ENCODE data around the gene SEMA6A.

SEMA6A gene

DNA sequence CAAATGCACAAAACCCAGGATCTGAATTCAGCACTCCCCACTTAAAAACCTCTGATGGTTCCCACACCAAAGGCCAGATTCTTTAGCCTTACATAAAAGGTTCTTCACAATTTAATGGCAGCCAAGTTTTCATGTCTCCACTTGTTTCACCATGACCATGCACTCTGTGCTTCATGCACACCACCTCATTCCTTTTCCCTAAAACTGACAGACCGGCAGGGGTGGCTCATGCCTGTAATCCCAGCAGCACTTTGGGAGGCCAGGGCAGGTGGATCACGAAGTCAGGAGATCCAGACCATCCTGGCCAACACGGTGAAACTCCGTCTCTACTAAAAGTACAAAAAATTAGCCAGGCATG is 150.4 kb downstream of the SEMA6A start:
- Mint-ChIP-seq H3K9me3 (ENCODE audit: low read depth) (no peaks in the 10 kb centered on the region), H3K4me3 (no peak overlapping the region), H3K36me3 (peaks cover 26% of the 10 kb centered on the region)

GRCh38 chr5:116423587-116424257 is 150.9 kb downstream of the SEMA6A start:
- Mint-ChIP-seq H3K27me3 (no peaks in the 10 kb centered on the region), H3K27ac (no peak overlapping the region), H3K4me1 (ENCODE audit: low read depth) (no peaks in the 10 kb centered on the region), H3K36me3 (peaks cover 29% of the 10 kb centered on the region), H3K4me3 (no peak overlapping the region), H3K9me3 (ENCODE audit: low read depth) (no peaks in the 10 kb centered on the region)

More for the DNA sequence above, 150.4 kb downstream of the SEMA6A start:
- Mint-ChIP-seq H3K27ac (no peak overlapping the region), H3K4me1 (ENCODE audit: low read depth) (no peaks in the 10 kb centered on the region), H3K27me3 (no peaks in the 10 kb centered on the region)

DNA sequence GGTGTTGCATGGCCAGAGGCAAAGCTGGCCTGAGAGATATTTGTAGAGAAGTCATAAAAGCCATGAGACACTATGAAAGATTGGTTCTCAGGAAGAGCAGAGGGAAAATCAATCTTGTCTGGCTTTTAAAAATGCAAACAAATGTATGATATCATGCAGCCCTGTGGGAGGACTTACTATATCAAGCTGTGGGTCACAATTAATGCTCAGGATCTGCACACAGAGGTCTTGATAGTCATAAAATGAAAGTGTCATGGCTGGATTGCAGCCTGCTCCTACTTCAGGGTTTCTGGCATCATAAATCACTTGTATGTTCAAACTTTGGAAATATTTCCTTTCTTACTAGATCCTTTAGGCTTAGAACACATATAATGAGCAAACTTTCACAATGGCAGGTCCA is 151.5 kb downstream of the SEMA6A start:
- Mint-ChIP-seq H3K27me3 (no peaks in the 10 kb centered on the region), H3K4me3 (no peak overlapping the region), H3K4me1 (ENCODE audit: low read depth) (no peaks in the 10 kb centered on the region), H3K9me3 (ENCODE audit: low read depth) (no peaks in the 10 kb centered on the region), H3K27ac (no peak overlapping the region), H3K36me3 (peaks cover 29% of the 10 kb centered on the region)

GRCh38 chr5:116421080-116421629 is 153.5 kb downstream of the SEMA6A start:
- Mint-ChIP-seq H3K27me3 (no peaks in the 10 kb centered on the region), H3K9me3 (ENCODE audit: low read depth) (no peaks in the 10 kb centered on the region), H3K27ac (no peak overlapping the region), H3K4me3 (no peak overlapping the region), H3K4me1 (ENCODE audit: low read depth) (no peaks in the 10 kb centered on the region), H3K36me3 (peaks cover 40% of the 10 kb centered on the region)

DNA sequence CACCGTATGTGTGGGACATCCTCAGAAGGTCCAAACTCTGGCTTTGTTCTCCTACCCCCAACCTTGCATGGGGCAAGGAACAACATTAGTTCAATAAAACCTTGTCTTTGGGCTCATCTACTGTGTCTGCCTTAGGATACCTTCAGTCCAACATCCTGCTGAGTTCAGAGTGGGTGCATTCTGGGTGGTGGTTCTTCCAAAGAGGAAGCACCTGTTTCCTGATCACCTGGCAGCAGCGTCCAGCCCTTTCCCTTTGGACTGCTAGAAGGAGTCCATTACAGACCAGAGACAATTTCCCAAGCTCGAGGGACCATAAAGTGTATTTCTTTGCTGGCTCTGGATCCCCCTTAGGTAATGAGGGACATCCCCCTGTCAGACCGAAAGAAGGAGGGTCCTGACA is 154.1 kb downstream of the SEMA6A start:
- H3K27me3 Mint-ChIP-seq = no peaks in the 10 kb centered on the region
- no peak overlapping the region for H3K4me3 Mint-ChIP-seq
- no peaks in the 10 kb centered on the region for H3K4me1 Mint-ChIP-seq (ENCODE audit: low read depth)
- H3K9me3 Mint-ChIP-seq (ENCODE audit: low read depth) = no peaks in the 10 kb centered on the region
- H3K27ac Mint-ChIP-seq = no peak overlapping the region
- peaks cover 38% of the 10 kb centered on the region for H3K36me3 Mint-ChIP-seq

GRCh38 chr5:116419258-116419657 is 155.4 kb downstream of the SEMA6A start:
- Mint-ChIP-seq H3K36me3 (peaks cover 42% of the 10 kb centered on the region), H3K9me3 (ENCODE audit: low read depth) (no peaks in the 10 kb centered on the region), H3K27me3 (no peaks in the 10 kb centered on the region), H3K4me1 (ENCODE audit: low read depth) (no peaks in the 10 kb centered on the region), H3K4me3 (no peak overlapping the region), H3K27ac (no peak overlapping the region)

- H3K9me3 Mint-ChIP-seq (ENCODE audit: low read depth) = no peaks in the 10 kb centered on the region
- H3K4me3 Mint-ChIP-seq = no peak overlapping the region
- no peaks in the 10 kb centered on the region for H3K4me1 Mint-ChIP-seq (ENCODE audit: low read depth)
- no peak overlapping the region for H3K27ac Mint-ChIP-seq
- H3K27me3 Mint-ChIP-seq = no peaks in the 10 kb centered on the region
- peaks cover 38% of the 10 kb centered on the region for H3K36me3 Mint-ChIP-seq
Observed at GRCh38 chr5:116418774-116419173, 155.8 kb downstream of the SEMA6A start.

DNA sequence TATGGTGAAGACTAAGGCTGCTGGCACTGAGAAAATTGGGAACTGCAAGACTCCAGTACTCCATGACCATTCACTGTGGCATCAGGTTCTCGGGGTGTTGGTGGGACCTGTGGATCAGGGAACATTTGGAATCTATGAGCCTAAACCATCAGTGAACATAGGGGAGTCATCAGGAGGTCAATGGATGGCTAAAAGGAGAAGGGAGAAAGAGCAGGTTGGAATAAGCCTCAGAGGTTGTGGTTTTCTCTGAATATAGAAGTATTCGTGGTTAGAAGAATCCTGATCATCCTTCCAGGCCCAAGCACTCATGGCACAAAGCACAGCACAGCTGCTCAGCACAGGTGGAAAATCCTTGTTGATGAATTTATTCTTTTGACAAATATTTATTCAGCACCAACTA is 156.6 kb downstream of the SEMA6A start:
- no peaks in the 10 kb centered on the region for H3K9me3 Mint-ChIP-seq (ENCODE audit: low read depth)
- H3K27ac Mint-ChIP-seq = no peak overlapping the region
- peaks cover 37% of the 10 kb centered on the region for H3K36me3 Mint-ChIP-seq
- no peaks in the 10 kb centered on the region for H3K27me3 Mint-ChIP-seq
- no peaks in the 10 kb centered on the region for H3K4me1 Mint-ChIP-seq (ENCODE audit: low read depth)
- no peak overlapping the region for H3K4me3 Mint-ChIP-seq

- peaks cover 34% of the 10 kb centered on the region for H3K36me3 Mint-ChIP-seq
- no peak overlapping the region for H3K4me3 Mint-ChIP-seq
- no peaks in the 10 kb centered on the region for H3K27me3 Mint-ChIP-seq
- H3K27ac Mint-ChIP-seq = no peak overlapping the region
- H3K9me3 Mint-ChIP-seq (ENCODE audit: low read depth) = no peaks in the 10 kb centered on the region
- no peaks in the 10 kb centered on the region for H3K4me1 Mint-ChIP-seq (ENCODE audit: low read depth)
Observed at GRCh38 chr5:116415989-116416388, 158.6 kb downstream of the SEMA6A start.

- H3K36me3 Mint-ChIP-seq = peaks cover 33% of the 10 kb centered on the region
Observed at GRCh38 chr5:116415182-116415581, 159.4 kb downstream of the SEMA6A start.

DNA sequence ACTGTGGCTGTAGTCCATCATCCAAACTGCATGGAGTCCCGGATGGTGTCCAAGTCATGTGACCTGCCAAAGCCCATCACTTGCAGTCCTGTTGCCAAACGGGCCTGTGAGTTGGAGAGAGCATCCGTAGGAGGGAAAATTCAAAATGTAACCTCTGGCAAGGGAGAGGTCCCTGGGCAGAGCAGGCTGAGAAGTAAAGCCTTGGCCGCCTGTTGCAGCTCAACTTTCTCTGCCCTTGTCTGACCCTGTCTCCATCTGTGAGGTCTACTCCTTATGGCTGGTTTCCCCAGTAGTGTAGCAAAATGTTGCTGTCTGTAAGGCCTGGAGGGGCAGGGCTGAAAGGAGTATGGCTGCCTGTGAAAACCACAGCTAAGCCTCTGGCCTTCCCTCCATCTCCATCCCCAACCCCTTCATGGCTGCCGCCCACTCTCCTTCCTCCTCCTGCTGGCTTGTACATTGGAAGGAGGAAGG is 163.5 kb downstream of the SEMA6A start:
- no peaks in the 10 kb centered on the region for H3K4me1 Mint-ChIP-seq (ENCODE audit: low read depth)
- H3K27ac Mint-ChIP-seq = no peak overlapping the region
- H3K9me3 Mint-ChIP-seq (ENCODE audit: low read depth) = no peaks in the 10 kb centered on the region
- no peak overlapping the region for H3K4me3 Mint-ChIP-seq
- peaks cover 20% of the 10 kb centered on the region for H3K36me3 Mint-ChIP-seq
- no peaks in the 10 kb centered on the region for H3K27me3 Mint-ChIP-seq

More at GRCh38 chr5:116415182-116415581, 159.4 kb downstream of the SEMA6A start:
- no peaks in the 10 kb centered on the region for H3K4me1 Mint-ChIP-seq (ENCODE audit: low read depth)
- H3K27ac Mint-ChIP-seq = no peak overlapping the region
- no peak overlapping the region for H3K4me3 Mint-ChIP-seq
- no peaks in the 10 kb centered on the region for H3K9me3 Mint-ChIP-seq (ENCODE audit: low read depth)
- no peaks in the 10 kb centered on the region for H3K27me3 Mint-ChIP-seq

DNA sequence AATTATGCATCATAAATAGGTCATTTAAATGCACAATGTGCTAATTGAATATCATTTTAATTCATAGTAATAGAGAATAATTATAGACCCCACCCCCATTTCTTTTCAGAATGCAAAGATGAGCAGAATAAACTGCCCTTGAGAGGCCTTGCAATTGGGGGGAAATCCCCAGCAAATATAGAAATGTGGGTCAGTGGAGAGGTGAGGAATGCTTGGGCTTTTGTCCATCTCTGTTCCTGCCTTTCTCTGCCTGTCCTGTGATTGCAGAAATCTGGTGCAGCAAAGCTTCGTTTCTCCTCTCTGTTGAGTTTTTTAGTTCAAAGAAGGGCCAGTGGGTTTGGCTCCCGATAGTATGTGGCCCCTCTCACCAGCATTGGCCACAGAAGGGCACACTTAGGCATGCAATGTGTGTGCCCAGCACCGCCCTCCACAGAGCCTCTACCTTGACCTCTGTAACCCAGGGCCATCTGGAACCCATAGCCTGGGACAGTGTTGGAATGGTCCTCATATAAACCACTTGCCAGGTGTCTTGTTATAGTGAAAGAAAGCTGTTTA is 164.2 kb downstream of the SEMA6A start:
- Mint-ChIP-seq H3K9me3 (ENCODE audit: low read depth) (no peaks in the 10 kb centered on the region), H3K36me3 (peaks cover 20% of the 10 kb centered on the region), H3K4me1 (ENCODE audit: low read depth) (no peaks in the 10 kb centered on the region), H3K27ac (no peak overlapping the region), H3K4me3 (no peak overlapping the region), H3K27me3 (no peaks in the 10 kb centered on the region)

- Mint-ChIP-seq H3K9me3 (ENCODE audit: low read depth) (no peaks in the 10 kb centered on the region), H3K36me3 (peaks cover 15% of the 10 kb centered on the region), H3K4me1 (ENCODE audit: low read depth) (no peaks in the 10 kb centered on the region), H3K4me3 (no peak overlapping the region), H3K27ac (no peak overlapping the region), H3K27me3 (no peaks in the 10 kb centered on the region)
Observed at GRCh38 chr5:116409591-116410296, 164.9 kb downstream of the SEMA6A start.

DNA sequence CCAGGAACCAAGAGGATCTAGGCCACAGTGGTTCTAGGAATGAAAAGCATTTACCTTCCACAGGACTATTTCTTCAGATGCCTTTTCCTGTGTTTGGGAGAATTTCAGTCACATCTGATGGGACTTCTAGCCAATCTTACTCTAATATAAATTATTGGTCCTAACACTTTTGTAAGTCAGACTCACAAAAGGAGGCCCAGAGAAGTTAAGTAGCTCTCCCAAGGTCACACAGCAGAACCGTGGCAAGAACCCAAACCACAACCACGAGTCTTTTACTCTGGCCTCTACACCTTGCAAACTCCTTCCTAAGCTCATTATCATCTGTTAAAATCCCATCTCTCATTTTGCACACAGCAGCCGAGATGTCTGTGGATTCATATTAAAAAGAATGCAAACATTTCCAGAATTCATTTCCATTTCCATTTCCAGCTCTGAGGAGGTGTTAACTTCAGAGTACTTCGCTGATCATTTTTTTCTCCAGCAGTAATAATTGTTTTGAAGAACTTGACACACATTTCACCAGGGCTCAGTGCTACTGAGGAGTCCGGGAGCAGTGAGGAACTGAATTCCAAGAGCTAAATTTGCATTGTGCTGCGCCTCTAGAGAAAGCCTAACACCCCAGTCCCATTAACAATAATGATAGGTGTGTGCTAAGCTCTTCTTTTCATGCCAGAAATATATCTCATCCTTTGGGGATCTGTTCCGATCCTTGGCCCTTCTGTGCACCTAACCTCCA is 168.1 kb downstream of the SEMA6A start:
- Mint-ChIP-seq H3K4me1 (ENCODE audit: low read depth) (no peaks in the 10 kb centered on the region), H3K27ac (no peak overlapping the region), H3K36me3 (peaks cover 25% of the 10 kb centered on the region), H3K27me3 (no peaks in the 10 kb centered on the region), H3K9me3 (ENCODE audit: low read depth) (no peaks in the 10 kb centered on the region), H3K4me3 (no peak overlapping the region)

DNA sequence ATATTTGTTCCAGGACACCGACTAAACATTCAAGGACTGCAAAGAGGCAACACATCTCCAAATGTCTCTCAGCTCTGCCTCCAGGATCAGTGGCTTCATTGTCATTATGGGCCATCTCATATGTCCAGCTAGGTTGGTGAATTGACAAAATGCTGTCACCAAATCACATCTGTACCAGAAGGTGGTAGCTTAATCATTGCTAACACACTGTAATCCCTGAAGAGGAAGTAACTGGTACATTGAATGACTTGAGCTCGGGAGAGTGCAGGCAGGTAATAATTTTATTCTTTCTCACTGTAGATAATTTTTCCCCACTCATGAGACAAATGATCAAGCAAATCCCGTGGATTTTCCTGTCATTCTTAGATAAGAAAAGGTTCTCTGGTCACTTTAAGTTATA is 169.8 kb downstream of the SEMA6A start:
- H3K27ac Mint-ChIP-seq = no peak overlapping the region
- no peaks in the 10 kb centered on the region for H3K27me3 Mint-ChIP-seq
- H3K4me1 Mint-ChIP-seq (ENCODE audit: low read depth) = no peaks in the 10 kb centered on the region
- no peak overlapping the region for H3K4me3 Mint-ChIP-seq
- peaks cover 27% of the 10 kb centered on the region for H3K36me3 Mint-ChIP-seq
- H3K9me3 Mint-ChIP-seq (ENCODE audit: low read depth) = no peaks in the 10 kb centered on the region

Measured in activated naive CD8-positive, alpha-beta T cell (primary cell).